GM18508 (cell line): ENCODE data around the gene NCOR2.

ENCODE experiments used
- ATAC-seq: cut with Tn5 transposase; IDR thresholded peaks from one replicate; pipeline ENCODE4 v1.9.1; 2021; ENCODE audit warnings: moderate number of reproducible peaks; ENCODE audit not compliant: insufficient read depth, unreplicated experiment

Gene NCOR2

GRCh38 chr12:124545508-124546418, 21.6 kb downstream of the NCOR2 start:
- peak; percentile 67 for ATAC-seq

GRCh38 chr12:124544983-124545382, 22.4 kb downstream of the NCOR2 start:
- ATAC-seq = no peak

- ATAC-seq = no peak
Measured at GRCh38 chr12:124544311-124544970, 23.0 kb downstream of the NCOR2 start.

GRCh38 chr12:124543590-124544310, 23.7 kb downstream of the NCOR2 start:
- ATAC-seq = no peak

GRCh38 chr12:124543052-124543589, 24.3 kb downstream of the NCOR2 start:
- no peak for ATAC-seq

- no peak for ATAC-seq
Measured at GRCh38 chr12:124542021-124542949, 25.1 kb downstream of the NCOR2 start.

- no peak for ATAC-seq
Measured at GRCh38 chr12:124541322-124541721, 26.1 kb downstream of the NCOR2 start.

GRCh38 chr12:124539084-124540041, 28.0 kb downstream of the NCOR2 start:
- ATAC-seq = no peak

GRCh38 chr12:124538194-124539082, 29.0 kb downstream of the NCOR2 start:
- ATAC-seq = no peak

GRCh38 chr12:124537525-124538193, 29.8 kb downstream of the NCOR2 start:
- ATAC-seq = no peak

GRCh38 chr12:124536641-124537040, 30.8 kb downstream of the NCOR2 start:
- ATAC-seq = no peak

GRCh38 chr12:124534776-124535740, 32.4 kb downstream of the NCOR2 start:
- no peak for ATAC-seq

- ATAC-seq = no peak
Measured at GRCh38 chr12:124533456-124533855, 34.0 kb downstream of the NCOR2 start.

- no peak for ATAC-seq
Measured at GRCh38 chr12:124532967-124533366, 34.4 kb downstream of the NCOR2 start.

- no peak for ATAC-seq
Measured at GRCh38 chr12:124532331-124532750, 35.1 kb downstream of the NCOR2 start.

GRCh38 chr12:124531906-124532305, 35.5 kb downstream of the NCOR2 start:
- no peak for ATAC-seq
